Left ventricle myocardium inferior (tissue), 1 donor: ENCODE measurements around the gene C10orf67. TPM values are rescaled to one million over a fixed set of nuclear protein-coding genes. Genes with fewer than 3 reads are reported as not detected.
"Not testable (repeated sequence)": the region's sequence is repeated elsewhere in the genome, so short reads cannot be mapped to it uniquely, and the experiment has no call there.

Source experiments
- DNase-seq: peaks from one replicate; pipeline ENCODE4 v3.0.0-alpha.2; 2020
- H3K27ac ChIP-seq: fragments of 200-600 bp; replicated peaks from 2 replicates; pipeline ENCODE4 v1.8.0; 2021
- H3K27me3 ChIP-seq: fragments of 200-600 bp; 2 replicates; pipeline ENCODE4 v1.8.0; 2021; ENCODE audit warnings: low read depth
- H3K36me3 ChIP-seq: fragments of 200-600 bp; 2 replicates; pipeline ENCODE4 v1.8.0; 2021
- H3K4me1 ChIP-seq: fragments of 200-600 bp; 2 replicates; pipeline ENCODE4 v1.8.0; 2021
- H3K4me3 ChIP-seq: fragments of 200-600 bp; 2 replicates; pipeline ENCODE4 v1.8.0; 2021; ENCODE audit warnings: mild to moderate bottlenecking, moderate library complexity
- H3K9me3 ChIP-seq: fragments of 200-600 bp; replicated peaks from 2 replicates; pipeline ENCODE4 v1.8.0; 2021
- CTCF ChIP-seq: fragments of 200-600 bp; IDR thresholded peaks from 2 replicates; pipeline ENCODE4 v1.8.0; 2021; ENCODE audit warnings: antibody characterized with exemption, mild to moderate bottlenecking, borderline replicate concordance
- intact Hi-C: fragments of 100-400 bp; cut with micrococcal nuclease; formaldehyde crosslinking; loops from one replicate; pipeline ENCODE4 v1.11.0; 2022
- long read RNA-seq: library from polyadenylated mRNA; unstranded; transcript quantifications from one replicate; pipeline ENCODE4 v2.0.0, GENCODE V29; 2021
- total RNA-seq: library from RNA; stranded (reverse); fragmentation: NEBNext Ultra II Directional; extraction: Animal tissue kit (Norgen Biotek cat#: 25700); gene quantifications from one replicate; pipeline ENCODE4 v1.2.1, GENCODE V29; 2021
- donor health status: DM: no; HTN: yes; CAD: no; lungs with severe emphysema.

The C10orf67 gene
- 0.36 TPM for total RNA-seq
- long read RNA-seq: 0 reads

- Histone ChIP-seq H3K27ac (peak within 1 kb of the TSS; percentile 88), H3K27me3 (no peaks in the 10 kb centered on the region), H3K9me3 (no peaks in the 10 kb centered on the region), H3K4me1 (peaks cover 68% of the 10 kb centered on the region), H3K4me3 (peak within 1 kb of the TSS; percentile 73), H3K36me3 (no peaks in the 10 kb centered on the region)
- intact Hi-C loops: no loop called here
- no peak for TF ChIP-seq CTCF
- peak; percentile 49 for DNase-seq
Observed at GRCh38 chr10:23344241-23344841, at the start of gene C10orf67. C10orf67 (minus strand) TSS chr10:23344797; CDS start chr10:23344774, 23 bp downstream.

GRCh38 chr10:23391821-23392220 lies 47.2 kb upstream of the C10orf67 start:
- no peaks in the 10 kb centered on the region for H3K36me3 ChIP-seq
- H3K4me3 ChIP-seq: no peak overlapping the region
- H3K27ac ChIP-seq: no peak overlapping the region
- H3K4me1 ChIP-seq: no peaks in the 10 kb centered on the region
- intact Hi-C loops: no loop called here
- H3K9me3 ChIP-seq: no peaks in the 10 kb centered on the region
- DNase-seq: no peak
- H3K27me3 ChIP-seq: no peaks in the 10 kb centered on the region
- TF ChIP-seq CTCF: no peak

- Histone ChIP-seq H3K9me3 (no peaks in the 10 kb centered on the region), H3K4me1 (no peaks in the 10 kb centered on the region), H3K27me3 (no peaks in the 10 kb centered on the region), H3K27ac (no peak overlapping the region), H3K4me3 (no peak overlapping the region), H3K36me3 (no peaks in the 10 kb centered on the region)
- DNase-seq: no peak
- TF ChIP-seq CTCF: no peak
- intact Hi-C loops: no loop called here
Observed at GRCh38 chr10:23390809-23391208, 46.2 kb upstream of the C10orf67 start.

- H3K4me1 ChIP-seq, H3K27ac ChIP-seq, H3K36me3 ChIP-seq, H3K4me3 ChIP-seq, H3K9me3 ChIP-seq, H3K27me3 ChIP-seq, intact Hi-C loops, DNase-seq: not testable (repeated sequence)
Observed at GRCh38 chr10:23390408-23390807, 45.8 kb upstream of the C10orf67 start.

- DNase-seq, H3K4me1 ChIP-seq, H3K36me3 ChIP-seq, H3K27ac ChIP-seq, H3K9me3 ChIP-seq, intact Hi-C loops, H3K4me3 ChIP-seq, H3K27me3 ChIP-seq: not testable (repeated sequence)
Observed at GRCh38 chr10:23387516-23387915, 42.9 kb upstream of the C10orf67 start.

GRCh38 chr10:23386052-23386451 lies 41.5 kb upstream of the C10orf67 start:
- Histone ChIP-seq H3K4me3 (no peak overlapping the region), H3K4me1 (no peaks in the 10 kb centered on the region), H3K27ac (no peak overlapping the region), H3K27me3 (no peaks in the 10 kb centered on the region), H3K36me3 (no peaks in the 10 kb centered on the region), H3K9me3 (no peaks in the 10 kb centered on the region)
- intact Hi-C loops: no loop called here
- DNase-seq: no peak
- no peak for TF ChIP-seq CTCF

- no peak overlapping the region for H3K4me3 ChIP-seq
- H3K9me3 ChIP-seq: no peaks in the 10 kb centered on the region
- intact Hi-C loops: no loop called here
- no peaks in the 10 kb centered on the region for H3K27me3 ChIP-seq
- no peaks in the 10 kb centered on the region for H3K4me1 ChIP-seq
- DNase-seq: no peak
- TF ChIP-seq CTCF: no peak
- H3K36me3 ChIP-seq: no peaks in the 10 kb centered on the region
- H3K27ac ChIP-seq: no peak overlapping the region
Observed at GRCh38 chr10:23384364-23384763, 39.8 kb upstream of the C10orf67 start.
